IPS-11a (cell line): Measurements from ENCODE around the gene HCK.
"Not testable (repeated sequence)": the region's sequence is repeated elsewhere in the genome, so short reads cannot be mapped to it uniquely, and the experiment has no call there.

Source experiments
- H3K4me3 ChIP-seq: one replicate; pipeline ENCODE4 v1.5.1; 2013; ENCODE audit warnings: low read depth, low read length, control low read depth

The HCK gene

DNA sequence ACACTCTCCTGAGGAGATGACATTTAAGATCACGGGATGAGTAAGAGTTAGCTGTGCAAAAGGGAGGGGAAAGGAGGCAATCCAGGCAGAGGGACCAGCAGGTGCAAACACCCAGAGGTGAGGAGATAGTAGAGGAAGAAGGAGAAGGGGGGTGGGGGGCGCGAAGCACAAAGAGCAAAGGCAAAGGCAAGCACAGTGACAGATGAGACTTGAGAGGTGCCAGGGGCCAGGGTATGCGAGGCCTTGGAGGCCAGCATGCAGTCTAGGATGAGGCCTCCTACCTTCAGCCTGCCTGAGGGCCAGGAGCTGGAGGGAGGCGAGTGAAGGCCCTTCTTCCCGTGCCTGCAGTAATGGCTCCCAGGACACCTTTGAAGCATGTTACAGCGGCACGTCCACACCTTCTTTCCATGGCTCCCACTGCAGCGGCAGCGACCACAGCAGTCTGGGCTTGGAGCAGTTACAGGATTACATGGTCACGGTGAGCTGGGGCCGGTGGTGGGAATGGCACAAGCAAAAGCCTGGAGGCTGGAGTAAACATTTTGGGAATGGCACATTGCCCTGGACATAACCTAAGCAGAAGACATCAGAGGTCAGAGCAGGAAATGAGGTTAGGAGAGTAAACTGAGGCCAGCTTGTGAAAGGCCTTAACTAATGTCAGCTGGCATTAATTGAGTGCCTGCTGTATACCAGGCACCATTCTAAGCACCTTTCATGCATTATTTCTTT, 23.2 kb upstream of the HCK start:
- no peak overlapping the region for H3K4me3 ChIP-seq

DNA sequence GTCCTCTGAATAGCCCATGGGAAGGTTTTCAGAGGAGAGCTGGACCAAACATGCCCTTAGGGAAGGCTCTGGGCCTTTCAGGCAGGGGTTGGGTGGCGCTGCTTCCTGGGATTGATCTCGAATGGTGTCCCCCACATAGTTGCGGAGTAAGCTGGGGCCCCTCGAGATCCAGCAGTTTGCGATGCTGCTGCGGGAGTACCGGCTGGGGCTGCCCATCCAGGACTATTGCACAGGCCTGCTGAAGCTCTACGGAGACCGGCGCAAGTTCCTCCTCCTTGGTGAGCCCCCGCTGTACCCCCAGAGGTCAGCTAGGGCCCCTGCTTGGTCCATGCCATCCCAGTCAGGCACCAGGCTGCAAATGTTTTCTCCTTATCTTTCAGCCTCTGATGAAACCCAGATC, 22.5 kb upstream of the HCK start:
- H3K4me3 ChIP-seq = no peak overlapping the region

DNA sequence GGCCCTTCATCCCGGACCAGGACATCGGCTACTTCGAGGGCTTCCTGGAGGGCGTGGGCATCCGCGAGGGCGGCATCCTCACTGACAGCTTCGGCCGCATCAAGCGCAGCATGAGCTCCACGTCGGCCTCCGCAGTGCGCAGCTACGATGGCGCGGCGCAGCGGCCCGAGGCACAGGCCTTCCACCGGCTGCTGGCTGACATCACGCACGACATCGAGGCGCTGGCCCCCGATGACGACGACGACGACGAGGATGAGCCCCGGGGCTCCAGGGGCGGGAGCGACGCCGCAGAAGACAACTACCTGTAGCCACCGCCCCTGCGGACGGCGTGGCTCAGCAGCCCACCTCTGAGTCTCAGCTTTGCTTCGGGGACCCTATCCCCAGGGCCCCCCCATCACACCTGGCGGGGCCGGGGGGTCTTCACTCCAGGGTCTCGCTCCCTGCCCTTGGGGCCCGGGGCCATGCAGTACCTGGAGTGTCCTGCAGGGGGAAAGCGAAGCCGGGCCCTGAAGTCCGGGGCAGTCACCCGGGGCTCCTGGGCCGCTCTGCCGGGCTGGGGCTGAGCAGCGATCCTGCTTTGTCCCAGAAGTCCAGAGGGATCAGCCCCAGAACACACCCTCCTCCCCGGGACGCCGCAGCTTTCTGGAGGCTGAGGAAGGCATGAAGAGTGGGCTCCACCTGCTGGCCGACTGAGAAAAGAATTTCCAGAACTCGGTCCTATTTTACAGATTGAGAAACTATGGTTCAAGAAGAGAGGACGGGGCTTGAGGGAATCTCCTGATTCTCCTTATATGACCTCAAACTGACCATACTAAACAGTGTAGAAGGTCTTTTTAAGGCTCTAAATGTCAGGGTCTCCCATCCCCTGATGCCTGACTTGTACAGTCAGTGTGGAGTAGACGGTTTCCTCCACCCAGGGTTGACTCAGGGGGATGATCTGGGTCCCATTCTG, 20.8 kb upstream of the HCK start:
- no peak overlapping the region for H3K4me3 ChIP-seq

DNA sequence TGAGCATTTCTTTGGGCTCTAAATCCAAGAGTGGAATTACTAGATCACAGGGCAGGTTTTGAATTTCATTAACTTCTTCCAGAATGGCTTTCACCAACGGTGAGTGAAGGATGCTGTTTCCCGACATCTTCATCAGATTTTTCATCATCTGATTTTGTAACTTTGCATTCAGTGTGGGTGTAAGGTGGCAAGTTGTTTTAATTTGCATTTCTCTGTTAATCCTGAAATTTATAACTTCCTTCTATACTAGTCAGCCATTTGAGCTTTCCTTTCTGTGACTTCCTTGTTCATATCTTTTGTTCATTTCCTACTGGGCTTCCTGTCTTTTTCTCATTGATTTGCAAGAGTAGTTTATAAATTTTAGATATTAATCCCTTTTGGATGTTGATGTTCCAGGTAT, 18.7 kb upstream of the HCK start:
- H3K4me3 ChIP-seq = no peak overlapping the region

DNA sequence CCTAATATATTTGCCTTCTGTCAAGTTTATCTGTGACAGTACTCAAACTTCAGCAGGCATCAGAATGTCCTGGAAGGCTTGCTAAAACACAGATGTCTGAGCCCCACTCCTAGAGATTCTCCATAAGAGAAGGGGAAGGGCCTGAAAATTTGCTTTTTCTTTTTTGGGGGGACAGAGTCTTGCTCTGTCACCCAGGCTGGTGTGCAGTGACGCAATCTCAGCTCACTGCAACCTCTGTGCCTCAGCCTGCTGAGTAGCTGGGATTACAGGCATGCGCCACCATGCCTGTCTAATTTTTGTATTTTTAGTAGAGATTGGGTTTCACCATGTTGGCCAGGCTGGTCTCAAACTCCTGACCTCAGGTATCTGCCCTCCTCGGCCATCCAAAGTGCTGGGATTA, 18.3 kb upstream of the HCK start:
- not testable (repeated sequence) for H3K4me3 ChIP-seq

DNA sequence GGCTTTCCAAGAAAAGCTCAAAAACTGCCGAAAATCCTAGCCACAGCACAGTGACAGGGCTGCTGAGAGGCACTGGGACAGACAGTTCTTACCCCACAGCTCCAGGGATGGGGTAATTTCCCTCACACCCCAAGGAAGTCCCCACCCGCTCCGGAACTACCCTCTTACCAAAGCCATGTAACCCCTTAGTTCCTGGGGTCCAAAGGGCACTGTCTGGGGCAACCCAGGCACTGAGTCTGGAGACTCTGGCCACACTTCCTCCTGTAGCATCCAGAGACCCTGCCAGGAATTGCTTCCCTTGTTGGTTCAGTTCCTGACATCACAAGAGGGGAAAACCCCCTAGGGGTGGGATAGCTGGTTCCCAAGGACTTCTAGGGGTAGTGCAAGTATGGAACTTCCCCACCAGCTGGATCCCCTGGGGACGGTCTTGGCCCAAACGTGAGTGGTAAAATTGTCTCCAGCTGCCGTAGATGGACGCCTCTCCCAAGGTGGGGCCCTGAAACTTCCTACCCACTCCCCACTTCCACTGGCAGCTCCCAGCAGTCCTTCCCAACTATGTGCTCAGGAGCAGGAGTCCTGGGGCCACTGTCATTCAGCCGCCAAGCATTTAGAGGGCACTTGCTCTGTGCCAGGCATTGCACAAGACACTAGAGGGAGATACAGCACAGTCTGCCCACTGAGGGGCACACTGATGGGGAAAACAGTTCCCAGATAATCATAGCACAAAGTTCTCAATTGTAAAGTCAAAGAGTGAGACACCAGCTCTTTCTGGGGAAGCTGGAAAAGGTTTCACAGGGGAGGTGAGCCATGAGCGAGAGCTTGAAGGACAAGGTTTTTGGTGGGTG, 17.2 kb upstream of the HCK start:
- no peak overlapping the region for H3K4me3 ChIP-seq

DNA sequence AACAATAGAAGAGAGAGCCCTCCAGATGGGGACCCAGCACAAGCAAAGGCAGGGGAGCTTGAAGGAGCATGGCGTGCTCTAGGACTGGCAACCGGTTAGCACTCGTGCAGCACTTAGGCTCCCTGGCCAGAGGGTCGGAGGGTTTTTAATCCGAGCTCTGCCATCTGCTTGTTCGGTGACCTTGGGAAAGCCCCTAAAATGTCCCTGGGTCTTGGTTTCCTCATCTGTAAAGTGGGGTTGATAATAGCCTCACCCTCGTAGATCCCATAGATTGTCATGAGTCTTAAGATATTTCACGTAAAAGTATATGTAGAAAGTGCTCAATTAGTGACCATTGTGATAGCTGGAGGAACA, 16.6 kb upstream of the HCK start:
- no peak overlapping the region for H3K4me3 ChIP-seq

DNA sequence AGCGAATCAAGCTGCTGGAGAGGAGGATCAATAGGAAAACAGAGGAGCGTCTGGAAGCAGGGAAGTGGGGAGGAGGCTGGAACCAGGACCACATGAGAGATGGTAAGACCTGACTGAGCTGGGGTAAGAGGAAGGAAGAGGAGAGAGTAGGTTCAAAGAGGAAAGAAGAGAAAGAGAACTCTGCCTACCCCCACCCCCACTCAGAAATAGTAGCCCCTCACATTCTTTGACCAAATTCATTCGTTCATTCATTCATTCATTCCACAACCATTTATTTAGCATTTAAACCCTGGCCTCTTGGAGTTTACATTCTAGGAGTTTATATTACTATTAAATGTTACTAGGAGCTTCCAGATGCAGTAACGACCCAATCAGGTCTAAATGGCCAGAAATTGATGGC, 15.8 kb upstream of the HCK start:
- no peak overlapping the region for H3K4me3 ChIP-seq

DNA sequence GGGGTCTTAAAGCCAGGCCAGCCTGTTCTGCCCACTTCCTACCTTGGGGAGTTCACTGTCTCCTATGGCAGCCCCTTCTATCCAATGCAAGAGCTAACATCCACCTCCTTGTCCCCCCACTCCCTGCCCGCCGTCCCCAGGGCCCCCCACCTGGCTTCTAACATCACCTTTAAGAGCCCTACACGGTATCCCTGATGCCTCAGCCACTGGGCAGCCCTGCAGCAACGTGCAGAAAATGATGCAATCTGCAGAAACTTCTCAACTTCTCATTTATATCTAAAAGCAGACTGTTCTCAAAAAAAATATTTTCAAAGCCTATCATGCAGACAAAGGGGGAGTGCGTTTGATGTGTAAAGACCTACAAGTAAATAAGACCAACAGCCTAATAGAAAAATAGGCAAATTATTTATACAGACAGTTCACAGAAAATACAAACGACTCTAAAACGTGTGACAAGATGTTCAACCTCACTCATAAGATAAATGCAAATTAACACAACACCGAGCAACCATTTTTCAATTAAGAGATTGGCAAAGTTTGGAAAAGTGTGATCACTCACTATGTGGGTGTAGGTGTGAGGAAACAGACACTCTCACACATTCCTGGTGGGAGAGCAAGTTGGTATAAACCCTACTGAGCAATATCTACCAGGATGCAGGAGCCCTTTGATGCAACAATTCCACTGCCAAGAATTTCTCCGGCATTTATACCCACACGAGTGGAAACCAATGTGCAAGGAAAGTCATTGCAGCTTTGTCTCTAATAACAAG, 15.1 kb upstream of the HCK start:
- H3K4me3 ChIP-seq = no peak overlapping the region

DNA sequence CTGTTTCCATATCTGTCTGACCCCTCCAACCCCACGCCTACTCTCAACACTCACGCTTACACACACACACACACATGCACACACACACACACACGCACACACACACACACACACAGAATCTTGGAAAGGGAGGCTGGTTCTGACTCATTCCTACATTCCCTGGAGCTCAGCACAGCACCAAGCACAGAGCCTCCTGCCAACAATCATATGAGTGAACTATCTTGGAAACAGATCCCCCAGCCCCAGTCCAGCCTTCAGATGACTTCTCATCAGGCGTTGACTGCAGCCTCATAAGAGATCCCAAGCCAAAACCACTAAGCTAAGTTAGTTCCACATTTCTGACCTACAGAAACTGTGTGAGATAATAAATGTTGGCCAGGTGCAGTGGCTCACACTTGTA, 14.1 kb upstream of the HCK start:
- H3K4me3 ChIP-seq = no peak overlapping the region

DNA sequence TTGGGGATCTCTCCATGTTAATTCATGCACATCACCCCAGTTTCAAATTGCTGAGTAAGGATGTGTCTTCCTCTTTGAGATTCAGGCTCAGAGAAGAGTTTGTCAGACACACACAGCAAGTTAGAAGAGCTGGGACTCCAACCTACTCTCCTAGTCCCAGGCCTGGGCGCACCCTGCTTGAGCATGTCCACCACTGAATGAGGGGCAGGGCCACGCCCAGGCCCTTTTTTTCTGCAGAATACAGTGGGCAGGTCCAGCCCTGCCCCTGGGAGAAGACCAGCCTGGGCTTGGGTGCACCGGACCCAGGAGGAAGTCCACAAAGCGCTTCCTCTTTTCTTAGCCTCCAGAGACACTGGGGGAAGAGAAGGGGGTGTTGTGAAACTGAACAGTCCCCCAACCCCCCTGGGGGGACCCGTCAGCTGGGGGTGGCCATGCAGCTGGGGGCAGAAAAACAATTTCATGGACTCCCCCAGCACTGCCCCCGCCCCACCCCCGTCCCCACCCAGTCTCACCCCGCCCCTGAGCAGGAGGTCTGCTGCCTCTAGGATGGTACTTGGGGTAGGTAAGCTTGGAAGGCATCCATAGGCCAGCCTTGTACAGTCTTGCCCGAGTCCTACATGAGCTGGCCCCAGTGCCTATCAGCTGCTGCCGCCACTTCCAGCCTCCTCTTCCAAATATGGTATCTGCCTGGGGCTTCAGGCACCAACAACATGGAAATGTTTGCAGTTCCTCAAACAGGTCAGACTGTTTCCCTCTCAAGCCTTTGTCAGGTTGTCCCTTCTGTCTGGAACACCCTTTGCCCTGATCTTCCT, 11.7 kb upstream of the HCK start:
- no peak overlapping the region for H3K4me3 ChIP-seq

DNA sequence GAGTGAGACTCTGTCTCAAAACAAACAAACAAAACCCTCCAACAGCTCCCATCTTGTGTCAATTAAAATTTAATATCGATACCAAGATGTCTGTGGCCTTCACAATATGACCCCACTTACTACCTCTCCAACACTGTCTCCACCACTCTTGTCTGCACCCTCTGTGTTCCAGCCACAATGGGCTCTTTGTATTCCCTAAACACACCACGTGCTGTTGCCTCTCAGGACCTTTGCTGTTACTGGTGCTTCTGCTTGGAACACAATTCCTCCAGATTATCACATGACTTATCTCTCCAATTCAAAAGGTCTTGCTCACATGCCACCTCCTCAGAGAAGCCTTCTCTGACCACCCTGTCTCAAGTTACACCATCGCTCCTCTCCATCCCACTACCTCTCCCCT, 6.0 kb upstream of the HCK start:
- no peak overlapping the region for H3K4me3 ChIP-seq

DNA sequence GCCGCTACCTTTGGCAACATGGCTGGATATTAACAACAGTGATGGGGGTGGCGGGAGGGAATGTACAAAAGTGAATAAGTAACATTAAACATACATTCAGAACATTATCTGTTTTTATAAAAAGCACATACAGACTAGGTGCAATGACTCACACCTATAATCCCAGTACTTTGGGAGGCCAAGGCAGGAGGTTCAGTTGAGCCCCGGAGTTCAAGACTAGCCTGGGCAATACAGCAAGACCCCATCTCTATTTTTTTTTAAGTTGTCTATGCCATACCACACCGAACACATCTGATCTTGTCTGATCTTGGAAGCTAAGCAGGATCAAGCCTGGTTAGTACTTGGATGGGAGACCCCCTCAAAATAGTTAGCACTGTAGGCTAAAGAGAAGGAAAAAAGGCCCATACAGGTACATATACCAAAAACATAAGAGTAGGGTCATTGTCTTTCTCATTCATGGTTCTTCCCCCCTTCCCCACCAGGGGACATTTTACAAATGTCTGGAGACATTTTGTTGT, 1.7 kb upstream of the HCK start:
- no peak overlapping the region for H3K4me3 ChIP-seq

DNA sequence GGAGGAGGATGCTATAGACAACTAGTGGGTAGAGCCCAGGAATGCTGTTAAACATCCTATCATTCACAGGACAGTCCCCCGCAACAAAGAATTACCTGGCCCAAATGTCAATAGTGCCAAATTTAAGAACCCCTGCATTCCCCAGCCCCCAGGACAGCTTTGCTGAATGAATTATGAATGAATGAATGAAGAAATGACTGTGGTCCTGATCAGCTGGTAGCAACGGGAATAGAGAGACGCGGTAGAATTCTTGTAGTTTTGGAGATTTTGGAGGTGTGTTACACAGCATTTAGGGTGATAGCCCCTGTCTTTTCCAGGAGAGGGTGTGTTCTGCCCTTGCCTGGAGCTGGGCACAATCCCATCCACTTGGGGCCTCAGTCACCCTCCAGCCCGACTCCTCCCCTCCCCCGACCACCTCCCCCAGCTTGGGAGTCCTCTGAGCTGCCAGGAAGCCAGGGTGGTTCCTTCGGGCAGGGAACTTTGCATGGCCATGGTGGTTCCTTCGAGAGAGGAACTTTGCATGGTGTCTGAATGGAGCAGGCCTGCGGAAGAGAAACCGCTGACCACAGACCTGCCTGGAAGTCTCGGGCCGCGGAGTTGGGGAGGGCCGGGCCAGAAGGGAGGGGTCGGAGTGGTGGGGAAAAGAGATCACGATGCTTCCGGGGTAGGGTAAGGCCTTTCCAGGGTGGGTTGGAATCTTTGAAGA, 1.0 kb upstream of the HCK start:
- no peak overlapping the region for H3K4me3 ChIP-seq

DNA sequence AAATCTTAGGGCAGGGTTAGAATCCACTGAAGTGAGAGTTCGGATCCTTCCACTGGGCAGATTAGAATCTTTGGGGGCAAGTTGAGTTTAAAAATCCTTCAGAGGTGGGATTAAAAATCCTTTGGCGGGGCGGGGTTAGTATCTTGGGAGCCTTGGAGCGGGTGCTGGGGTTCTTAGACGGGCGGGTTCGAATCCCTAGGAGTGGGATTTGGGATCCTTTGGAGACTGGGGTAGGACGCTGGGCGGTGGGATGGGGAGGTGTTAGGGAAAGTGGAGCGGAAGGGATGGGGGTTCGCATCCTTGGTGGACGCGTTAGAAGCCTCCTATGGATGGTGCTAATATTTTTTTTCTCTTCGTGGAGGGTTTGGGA, 337 bp upstream of the HCK start:
- peak overlapping the region; percentile 50 for H3K4me3 ChIP-seq

DNA sequence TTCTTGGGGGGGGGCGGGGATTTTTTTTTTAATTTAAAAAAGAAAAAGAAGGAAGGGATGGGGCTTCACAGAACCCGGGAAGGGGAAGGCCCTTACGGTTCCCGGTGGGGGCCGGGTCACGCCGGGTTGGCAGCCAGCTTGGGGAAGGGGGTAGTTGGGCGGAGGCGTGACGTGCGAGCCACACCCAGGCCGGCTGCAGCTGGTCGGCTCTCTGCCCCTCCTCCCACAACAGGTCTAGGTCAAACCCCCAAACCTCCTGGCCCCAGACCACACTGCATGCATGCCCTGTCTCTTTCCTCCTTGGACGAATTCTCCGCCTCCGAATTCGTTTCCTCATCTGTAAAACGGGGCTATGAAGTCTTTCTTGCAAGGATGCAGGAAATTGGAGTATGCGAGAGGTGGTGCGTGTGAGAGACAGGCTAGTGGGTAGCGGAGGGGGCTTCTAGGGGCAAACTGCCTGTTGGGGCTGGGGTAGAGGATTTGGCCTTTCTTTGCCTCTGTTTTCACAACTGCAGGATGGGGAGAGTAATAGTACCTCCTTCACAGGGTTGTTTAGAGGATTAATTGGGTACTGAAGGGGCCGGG, 828 bp downstream of the HCK start:
- H3K4me3 ChIP-seq = peak overlapping the region; percentile 10

DNA sequence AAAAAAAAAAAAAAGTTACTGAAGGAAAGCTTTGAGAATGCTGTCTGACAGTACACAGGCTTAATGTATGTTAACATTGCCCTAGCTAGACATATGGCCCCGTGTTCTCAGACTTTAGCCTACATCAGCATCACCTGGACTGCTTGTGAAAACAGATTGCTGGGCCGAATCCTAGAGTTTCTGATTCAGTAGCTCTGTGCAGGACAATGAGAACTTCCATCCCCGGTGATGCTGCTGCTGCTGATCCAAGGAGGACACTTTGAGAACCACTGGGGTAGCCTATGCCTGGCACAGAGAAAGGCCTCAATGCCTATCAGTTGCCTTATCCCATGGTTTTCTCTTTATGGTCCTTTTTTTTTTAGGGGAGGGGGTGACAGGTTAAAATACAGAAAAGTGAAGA, 1.6 kb downstream of the HCK start:
- no peak overlapping the region for H3K4me3 ChIP-seq

DNA sequence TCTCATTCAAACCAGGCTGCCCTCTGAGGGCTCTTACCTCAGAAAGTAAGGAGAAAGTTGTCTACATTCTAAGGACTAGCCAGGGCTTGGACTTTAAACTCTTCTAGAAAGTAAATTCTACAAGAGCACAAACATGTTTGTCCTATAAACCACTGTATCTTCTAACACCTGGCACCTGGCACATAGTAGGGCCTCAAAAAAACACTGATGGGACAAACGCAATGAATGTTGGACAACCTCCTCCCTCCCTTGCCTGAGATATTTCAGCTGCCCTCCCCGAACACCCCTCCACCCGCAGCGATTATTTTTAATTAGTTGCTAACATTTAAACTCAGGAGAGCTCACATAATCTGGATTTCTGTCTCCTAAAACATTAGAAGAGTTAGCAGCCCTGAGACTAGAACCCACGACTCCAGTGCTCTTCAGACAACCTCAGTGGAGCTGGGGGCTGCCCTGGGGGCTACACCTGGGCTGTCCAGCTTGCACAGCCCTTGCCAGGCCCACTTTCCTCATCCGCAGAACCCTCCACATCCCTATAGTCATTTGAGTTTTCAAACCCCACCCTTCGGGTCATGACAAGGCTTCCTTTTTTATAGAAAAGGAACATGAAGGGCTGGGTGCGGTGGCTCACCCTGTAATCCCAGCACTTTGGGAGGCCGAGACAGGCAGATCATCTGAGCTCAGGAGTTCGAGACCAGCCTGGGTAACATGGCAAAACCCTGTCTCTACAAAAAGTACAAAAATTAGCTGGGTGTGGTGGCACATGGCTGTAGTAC, 4.9 kb downstream of the HCK start:
- no peak overlapping the region for H3K4me3 ChIP-seq
